Karpas-422 (cell line): ENCODE measurements around the gene RNF130. TPM values are rescaled to one million over a fixed set of nuclear protein-coding genes. Genes with fewer than 3 reads are reported as not detected.
"Not testable (repeated sequence)": the region's sequence is repeated elsewhere in the genome, so short reads cannot be mapped to it uniquely, and the experiment has no call there.

Experiments used
- DNase-seq: peaks from one replicate; pipeline ENCODE4 v3.0.0-alpha.2; 2015
- H2AFZ ChIP-seq: fragments of 200-600 bp; sonication (generic); 2 replicates; pipeline ENCODE4 v1.6.1; 2014; ENCODE audit warnings: antibody characterized with exemption, low read length, mixed read lengths
- H3K27ac ChIP-seq: fragments of 200-600 bp; sonication (generic); 2 replicates; pipeline ENCODE4 v1.5.1; 2014; ENCODE audit warnings: mild to moderate bottlenecking, low read length, moderate library complexity
- H3K27me3 ChIP-seq: fragments of 200-600 bp; sonication (generic); 2 replicates; pipeline ENCODE4 v1.6.1; 2014; ENCODE audit warnings: low read length, mixed read lengths
- H3K36me3 ChIP-seq: fragments of 200-600 bp; sonication (generic); 2 replicates; pipeline ENCODE4 v1.6.1; 2014; ENCODE audit warnings: low read length, mixed read lengths; ENCODE audit not compliant: insufficient read depth
- H3K4me1 ChIP-seq: fragments of 200-600 bp; sonication (generic); 2 replicates; pipeline ENCODE4 v1.6.1; 2014; ENCODE audit warnings: mild to moderate bottlenecking, low read length, mixed read lengths
- H3K4me2 ChIP-seq: fragments of 200-600 bp; sonication (generic); 2 replicates; pipeline ENCODE4 v1.6.1; 2014; ENCODE audit warnings: low read length, low read depth, mild to moderate bottlenecking; ENCODE audit not compliant: poor library complexity, severe bottlenecking
- H3K4me3 ChIP-seq: fragments of 200-600 bp; sonication (generic); 2 replicates; pipeline ENCODE4 v1.5.1; 2014; ENCODE audit warnings: mild to moderate bottlenecking, antibody characterized with exemption, low read length, mixed read lengths
- H3K79me2 ChIP-seq: fragments of 200-600 bp; sonication (generic); 2 replicates; pipeline ENCODE4 v1.6.1; 2014; ENCODE audit warnings: mild to moderate bottlenecking, low read length, mixed read lengths
- H3K9ac ChIP-seq: fragments of 200-600 bp; sonication (generic); 2 replicates; pipeline ENCODE4 v1.6.0; 2014; ENCODE audit warnings: low read length
- H3K9me2 ChIP-seq: fragments of 200-600 bp; sonication (generic), shearing (Covaris generic); replicated peaks from 2 replicates; pipeline ENCODE4 v1.6.0; 2014; ENCODE audit warnings: mild to moderate bottlenecking, low read length, moderate library complexity; ENCODE audit not compliant: insufficient read depth
- H3K9me3 ChIP-seq: fragments of 300-700, 200-600 bp; sonication (generic); 2 replicates; pipeline ENCODE4 v1.6.1; 2014; ENCODE audit warnings: low read length, mixed read lengths
- H4K20me1 ChIP-seq: fragments of 200-600 bp; sonication (generic); 2 replicates; pipeline ENCODE4 v1.6.1; 2014; ENCODE audit warnings: mild to moderate bottlenecking, antibody characterized with exemption, low read length, low read depth; ENCODE audit not compliant: insufficient read depth
- total RNA-seq: library from RNA; depleted of rRNA; stranded (reverse); fragments of >200 nt; shearing (Covaris generic); gene quantifications from 2 replicates; pipeline ENCODE4 v1.2.3, GENCODE V29; 2014; ENCODE audit warnings: low replicate concordance

The RNF130 gene
- total RNA-seq, 1 experiment from 2014 or later: 0.41 TPM

DNA sequence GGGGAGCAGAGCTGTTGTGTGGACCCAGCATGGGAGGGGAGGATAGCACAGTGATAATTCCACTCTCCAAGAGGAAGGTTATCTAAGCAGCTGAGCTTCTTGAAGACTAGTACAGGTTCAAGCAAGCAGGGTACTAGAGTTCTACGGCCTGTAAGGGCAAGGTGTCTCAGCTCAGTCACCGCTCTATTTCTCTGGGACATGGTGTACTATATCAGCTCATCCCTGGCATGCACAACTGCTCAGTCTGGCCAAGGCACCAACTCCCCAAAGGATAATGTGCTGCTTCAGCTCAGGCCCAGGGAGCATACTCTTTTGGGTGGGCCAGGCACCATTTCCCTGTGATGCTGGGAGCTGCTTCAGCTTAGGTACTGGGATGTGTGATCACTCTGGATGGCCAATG, 69.8 kb downstream of the RNF130 start:
- H3K36me3 ChIP-seq: no peaks in the 10 kb centered on the region
- H4K20me1 ChIP-seq: no peaks in the 10 kb centered on the region
- H3K4me3 ChIP-seq: no peak overlapping the region
- H3K79me2 ChIP-seq: no peaks in the 10 kb centered on the region
- no peaks in the 10 kb centered on the region for H3K27me3 ChIP-seq
- H3K9ac ChIP-seq: no peak overlapping the region
- H3K4me2 ChIP-seq: no peak overlapping the region
- peak; percentile 15 for DNase-seq
- H3K9me2 ChIP-seq: no peaks in the 10 kb centered on the region
- no peak overlapping the region for H3K27ac ChIP-seq
- no peak overlapping the region for H2AFZ ChIP-seq
- H3K4me1 ChIP-seq: no peaks in the 10 kb centered on the region
- H3K9me3 ChIP-seq: no peaks in the 10 kb centered on the region

DNA sequence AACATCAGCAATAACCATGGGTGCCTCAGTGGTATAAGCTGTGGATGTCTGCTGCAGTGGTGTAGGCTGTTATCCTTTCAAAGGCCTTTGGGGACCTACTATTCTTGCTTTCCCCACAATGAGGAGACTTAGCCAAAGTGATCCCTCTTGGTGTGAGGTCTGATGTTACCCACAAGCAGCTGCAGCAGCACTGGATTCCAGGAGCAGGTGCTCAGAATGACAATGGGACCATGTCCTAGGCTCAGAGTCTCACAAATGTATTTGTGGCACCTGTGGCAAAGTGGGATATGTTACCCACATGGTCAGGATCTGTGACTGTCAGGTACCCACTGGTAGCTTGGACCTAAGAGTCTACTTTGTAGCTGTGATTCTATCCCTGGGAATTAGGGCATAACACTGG, 70.4 kb downstream of the RNF130 start:
- no peak overlapping the region for H2AFZ ChIP-seq
- H3K9me3 ChIP-seq: no peaks in the 10 kb centered on the region
- no peaks in the 10 kb centered on the region for H4K20me1 ChIP-seq
- no peak overlapping the region for H3K27ac ChIP-seq
- no peaks in the 10 kb centered on the region for H3K4me1 ChIP-seq
- no peaks in the 10 kb centered on the region for H3K9me2 ChIP-seq
- H3K4me3 ChIP-seq: no peak overlapping the region
- no peaks in the 10 kb centered on the region for H3K36me3 ChIP-seq
- H3K79me2 ChIP-seq: no peaks in the 10 kb centered on the region
- peak; percentile 6 for DNase-seq
- no peak overlapping the region for H3K4me2 ChIP-seq
- no peaks in the 10 kb centered on the region for H3K27me3 ChIP-seq
- H3K9ac ChIP-seq: no peak overlapping the region

DNA sequence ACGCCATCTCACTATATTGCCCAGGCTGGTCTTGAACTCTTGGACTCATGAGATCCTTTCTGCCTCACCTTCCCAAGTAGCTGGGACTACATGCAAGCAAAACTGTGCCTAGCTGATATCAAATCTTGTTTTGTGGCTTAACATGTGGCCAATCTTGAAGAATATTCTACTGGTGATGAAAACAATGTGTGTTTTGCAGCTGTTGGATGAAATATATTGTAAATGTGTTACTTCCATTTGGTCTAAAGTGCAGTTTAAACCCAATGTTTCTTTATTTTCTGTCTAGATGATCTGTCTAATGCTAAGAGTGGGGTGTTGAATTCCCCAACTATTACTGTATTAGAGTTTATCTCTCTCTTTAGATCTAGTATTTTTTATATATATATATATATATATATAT, 73.1 kb downstream of the RNF130 start:
- Histone ChIP-seq H3K4me3 (no peak overlapping the region), H3K36me3 (no peaks in the 10 kb centered on the region), H3K9me2 (no peaks in the 10 kb centered on the region), H3K4me1 (no peaks in the 10 kb centered on the region), H3K9me3 (no peaks in the 10 kb centered on the region), H3K4me2 (no peak overlapping the region), H2AFZ (no peak overlapping the region), H3K27ac (no peak overlapping the region), H3K79me2 (no peaks in the 10 kb centered on the region), H3K27me3 (no peaks in the 10 kb centered on the region), H3K9ac (no peak overlapping the region), H4K20me1 (no peaks in the 10 kb centered on the region)
- no peak for DNase-seq

DNA sequence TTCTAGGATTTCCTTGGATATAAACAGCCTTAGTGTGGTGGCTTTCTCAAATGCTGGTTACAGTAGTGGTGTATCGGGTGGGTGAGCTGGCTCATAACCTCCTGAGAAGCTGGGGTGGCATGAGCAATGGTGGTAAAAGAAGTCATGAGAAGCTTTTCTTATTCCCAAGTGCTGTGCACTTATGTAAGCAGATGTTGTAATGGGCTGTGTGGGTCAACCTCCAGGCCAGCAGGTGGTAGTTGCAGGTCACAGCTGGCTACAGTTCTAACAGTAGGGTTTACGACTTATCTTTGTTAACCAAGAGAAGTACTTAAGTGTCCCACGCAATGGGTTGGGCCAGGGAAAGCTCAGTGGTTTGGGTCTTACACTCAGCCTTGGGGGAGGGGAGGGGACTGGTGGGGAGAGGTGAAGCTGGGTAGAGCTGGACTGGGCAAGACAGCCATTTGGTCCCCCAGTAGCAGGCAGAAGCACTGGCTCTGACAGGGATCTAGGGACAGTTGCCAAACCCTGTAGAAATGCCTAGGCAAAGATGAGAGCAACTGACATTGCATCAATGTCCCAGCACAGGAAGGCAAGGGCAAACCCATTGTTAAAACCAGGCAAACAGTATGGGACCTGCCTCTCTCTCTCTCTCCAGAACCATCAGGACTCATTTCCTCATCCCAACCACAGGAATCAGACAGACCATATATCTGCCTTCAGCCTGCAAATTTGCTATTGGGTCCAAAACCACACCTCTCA, 76.8 kb downstream of the RNF130 start:
- Histone ChIP-seq H3K79me2 (no peaks in the 10 kb centered on the region), H3K4me2 (no peak overlapping the region), H3K27ac (no peak overlapping the region), H3K9me3 (no peaks in the 10 kb centered on the region), H3K9ac (no peak overlapping the region), H3K36me3 (no peaks in the 10 kb centered on the region), H2AFZ (no peak overlapping the region), H4K20me1 (no peaks in the 10 kb centered on the region), H3K4me3 (no peak overlapping the region), H3K27me3 (no peaks in the 10 kb centered on the region), H3K9me2 (no peaks in the 10 kb centered on the region), H3K4me1 (no peaks in the 10 kb centered on the region)
- DNase-seq: peak; percentile 2

DNA sequence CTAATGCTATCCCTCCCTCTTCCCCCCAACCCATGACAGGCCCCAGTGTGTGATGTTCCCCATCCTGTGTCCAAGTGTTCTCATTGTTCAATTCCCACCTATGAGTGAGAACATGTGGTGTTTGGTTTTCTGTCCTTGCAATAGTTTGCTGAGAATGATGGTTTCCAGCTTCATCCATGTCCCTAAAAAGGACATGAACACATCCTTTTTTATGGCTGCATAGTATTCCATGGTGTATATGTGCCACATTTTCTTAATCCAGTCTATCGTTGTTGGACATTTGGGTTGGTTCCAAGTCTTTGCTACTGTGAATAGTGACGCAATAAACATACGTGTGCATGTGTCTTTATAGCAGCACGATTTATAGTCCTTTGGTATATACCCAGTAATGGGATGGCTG, 78.7 kb downstream of the RNF130 start:
- not testable (repeated sequence) for DNase-seq, H3K9me3 ChIP-seq, H3K4me3 ChIP-seq, H3K27me3 ChIP-seq, H3K79me2 ChIP-seq, H3K36me3 ChIP-seq, H4K20me1 ChIP-seq, H3K27ac ChIP-seq, H2AFZ ChIP-seq, H3K4me2 ChIP-seq, H3K9me2 ChIP-seq, H3K4me1 ChIP-seq, H3K9ac ChIP-seq

DNA sequence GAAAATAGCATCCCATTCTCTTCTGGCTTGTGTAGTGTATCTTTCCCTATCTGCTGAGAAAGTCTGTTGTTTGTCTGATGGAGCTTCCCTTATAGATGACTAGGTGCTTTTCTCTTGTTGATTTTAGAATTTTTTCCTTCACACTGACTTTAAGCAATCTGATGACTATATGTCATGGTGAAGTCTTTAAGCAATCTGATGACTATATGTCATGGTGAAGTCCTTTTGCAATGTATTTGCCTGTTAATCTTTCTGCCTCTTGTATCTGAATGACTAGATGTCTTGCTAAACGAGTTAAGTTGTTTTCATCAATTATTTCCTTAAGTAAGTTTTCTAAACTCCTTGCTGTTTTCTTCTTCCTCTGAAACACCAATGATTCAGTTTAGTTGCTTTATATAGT, 80.5 kb downstream of the RNF130 start:
- Histone ChIP-seq H3K4me2 (no peak overlapping the region), H3K4me1 (no peaks in the 10 kb centered on the region), H3K9me2 (no peaks in the 10 kb centered on the region), H3K36me3 (no peaks in the 10 kb centered on the region), H3K9me3 (no peaks in the 10 kb centered on the region), H3K27ac (no peak overlapping the region), H3K9ac (no peak overlapping the region), H3K79me2 (no peaks in the 10 kb centered on the region), H3K4me3 (no peak overlapping the region), H4K20me1 (no peaks in the 10 kb centered on the region), H3K27me3 (no peaks in the 10 kb centered on the region), H2AFZ (no peak overlapping the region)
- DNase-seq: no peak

DNA sequence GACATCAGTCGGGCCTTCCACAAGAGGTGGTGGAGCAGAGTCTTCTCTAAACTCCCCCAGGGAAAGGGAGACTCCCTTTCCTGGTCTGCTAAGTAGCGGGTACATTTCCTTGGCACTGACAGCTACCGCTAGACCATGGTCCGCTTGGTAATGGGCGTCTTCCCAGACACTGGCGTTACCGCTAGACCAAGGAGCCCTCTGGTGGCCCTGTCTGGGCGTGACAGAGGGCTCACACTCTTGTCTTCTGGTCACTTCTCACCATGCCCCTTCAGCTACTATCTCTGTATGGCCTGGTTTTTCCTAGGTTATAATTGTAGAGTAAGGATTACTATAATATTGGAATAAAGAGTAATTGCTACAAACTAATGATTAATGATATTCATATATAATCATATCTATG, 81.0 kb downstream of the RNF130 start:
- H3K9ac ChIP-seq, H3K4me1 ChIP-seq, H2AFZ ChIP-seq, H4K20me1 ChIP-seq, H3K9me3 ChIP-seq, H3K4me2 ChIP-seq, H3K4me3 ChIP-seq, H3K27me3 ChIP-seq, H3K27ac ChIP-seq, H3K9me2 ChIP-seq, DNase-seq, H3K79me2 ChIP-seq, H3K36me3 ChIP-seq: not testable (repeated sequence)

DNA sequence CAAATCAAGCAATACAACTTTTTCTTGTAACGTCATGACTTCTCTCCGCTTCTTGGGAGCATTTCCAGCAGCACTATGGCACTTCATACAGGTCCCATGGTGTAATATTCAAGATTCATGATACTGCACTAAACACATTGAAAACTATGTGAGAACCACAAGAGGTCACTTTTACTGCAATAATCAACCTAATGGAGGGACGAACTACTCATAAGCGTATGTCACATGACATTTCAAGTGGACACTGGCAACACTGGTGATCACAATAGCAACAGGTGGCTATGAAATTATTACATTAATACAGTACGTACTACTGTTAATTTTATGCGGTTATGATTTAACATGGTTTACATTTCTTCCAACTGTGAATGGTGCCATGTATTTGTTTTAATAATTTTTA, 85.2 kb downstream of the RNF130 start:
- H3K27me3 ChIP-seq: no peaks in the 10 kb centered on the region

More for the DNA sequence above, 85.2 kb downstream of the RNF130 start:
- no peak overlapping the region for H3K27ac ChIP-seq
- no peaks in the 10 kb centered on the region for H3K9me3 ChIP-seq
- H3K9ac ChIP-seq: no peak overlapping the region
- H3K4me2 ChIP-seq: no peak overlapping the region
- no peaks in the 10 kb centered on the region for H3K36me3 ChIP-seq
- H3K4me3 ChIP-seq: no peak overlapping the region
- H3K9me2 ChIP-seq: no peaks in the 10 kb centered on the region
- DNase-seq: peak; percentile 42
- H2AFZ ChIP-seq: no peak overlapping the region
- no peaks in the 10 kb centered on the region for H3K79me2 ChIP-seq
- no peaks in the 10 kb centered on the region for H4K20me1 ChIP-seq
- H3K4me1 ChIP-seq: no peaks in the 10 kb centered on the region
